Neural cell (in vitro differentiated cells): ENCODE data around the gene LENEP. TPM values are rescaled to one million over a fixed set of nuclear protein-coding genes. Genes with fewer than 3 reads are reported as not detected.

Experiments used
- H2AFZ ChIP-seq: fragments of 200-600, 300-800 bp; sonication (generic), shearing (Covaris generic); 2 replicates; pipeline ENCODE4 v1.6.0; 2014; ENCODE audit warnings: low read depth, mild to moderate bottlenecking, antibody characterized with exemption, low read length, moderate library complexity
- H3F3A ChIP-seq: fragments of 200-600 bp; shearing (Covaris generic); 2 replicates; pipeline ENCODE4 v1.6.1; 2016; ENCODE audit warnings: mild to moderate bottlenecking, moderate library complexity, mixed read lengths, antibody characterized with exemption, low read length; ENCODE audit not compliant: insufficient read depth, poor library complexity, severe bottlenecking
- H3K27ac ChIP-seq: fragments of 200-600, 300-800 bp; sonication (generic), shearing (Covaris generic); 2 replicates; pipeline ENCODE4 v1.5.1; 2014; ENCODE audit warnings: mild to moderate bottlenecking, low read length, moderate library complexity
- H3K27me3 ChIP-seq: fragments of 300-800, 200-600 bp; sonication (generic), shearing (Covaris generic); 2 replicates; pipeline ENCODE4 v1.6.0; 2014; ENCODE audit warnings: mild to moderate bottlenecking, low read depth, low read length, moderate library complexity; ENCODE audit not compliant: insufficient read depth
- H3K36me3 ChIP-seq: fragments of 300-800, 200-600 bp; sonication (generic), shearing (Covaris generic); 2 replicates; pipeline ENCODE4 v1.5.1; 2014; ENCODE audit warnings: mild to moderate bottlenecking, antibody characterized with exemption, low read length, moderate library complexity; ENCODE audit not compliant: insufficient read depth
- H3K4me2 ChIP-seq: fragments of 300-800, 200-600 bp; sonication (generic), shearing (Covaris generic); 2 replicates; pipeline ENCODE4 v1.6.0; 2014; ENCODE audit warnings: mild to moderate bottlenecking, low read length
- H3K4me3 ChIP-seq: fragments of 300-800, 200-600 bp; sonication (generic), shearing (Covaris generic); 2 replicates; pipeline ENCODE4 v1.5.1; 2014; ENCODE audit warnings: mild to moderate bottlenecking, low read length, moderate library complexity
- H3K79me2 ChIP-seq: fragments of 200-600 bp; shearing (Covaris generic); replicated peaks from 2 replicates; pipeline ENCODE4 v1.6.0; 2014; ENCODE audit warnings: mild to moderate bottlenecking, low read length, moderate library complexity; ENCODE audit not compliant: insufficient read depth
- H3K9ac ChIP-seq: fragments of 300-800, 200-600 bp; sonication (generic), shearing (Covaris generic); 2 replicates; pipeline ENCODE4 v1.6.1; 2016; ENCODE audit warnings: mild to moderate bottlenecking, low read length, mixed read lengths
- H3K9me2 ChIP-seq: fragments of 200-600 bp; shearing (Covaris generic); 2 replicates; pipeline ENCODE4 v1.6.1; 2016; ENCODE audit warnings: mild to moderate bottlenecking, low read length, mixed read lengths; ENCODE audit not compliant: insufficient read depth
- H3K9me3 ChIP-seq: fragments of 200-600, 300-800 bp; sonication (generic), shearing (Covaris generic); 2 replicates; pipeline ENCODE4 v1.6.1; 2016; ENCODE audit warnings: mild to moderate bottlenecking, mixed run types, low read length, moderate library complexity, mixed read lengths
- H4K20me1 ChIP-seq: fragments of 200-600 bp; shearing (Covaris generic); 2 replicates; pipeline ENCODE4 v1.6.1; 2016; ENCODE audit warnings: mild to moderate bottlenecking, mixed run types; ENCODE audit not compliant: insufficient read depth
- EP300 ChIP-seq: fragments of 450-650 bp; conservative IDR thresholded peaks from 2 replicates; pipeline ENCODE4 v1.6.1; 2014; ENCODE audit warnings: antibody characterized with exemption, mild to moderate bottlenecking, moderate library complexity; ENCODE audit not compliant: poor library complexity, severe bottlenecking
- EZH2 ChIP-seq: fragments of 200-600, 300-800 bp; shearing (Covaris generic), sonication (generic); IDR thresholded peaks from 2 replicates; pipeline ENCODE4 v1.6.1; 2014; ENCODE audit warnings: antibody characterized with exemption, low read length, borderline replicate concordance, mild to moderate bottlenecking; ENCODE audit not compliant: insufficient read depth, poor library complexity, severe bottlenecking
- MXI1 ChIP-seq: fragments of 450-650 bp; conservative IDR thresholded peaks from 2 replicates; pipeline ENCODE4 v1.6.1; 2014; ENCODE audit warnings: antibody characterized with exemption, mild to moderate bottlenecking; ENCODE audit not compliant: poor library complexity, severe bottlenecking
- POLR2AphosphoS5 ChIP-seq: IDR thresholded peaks from 2 replicates; pipeline ENCODE4 v1.6.1; 2012
- RAD21 ChIP-seq: fragments of 450-650 bp; conservative IDR thresholded peaks from 2 replicates; pipeline ENCODE4 v1.6.1; 2014; ENCODE audit warnings: antibody characterized with exemption, mild to moderate bottlenecking, moderate library complexity
- REST ChIP-seq: IDR thresholded peaks from 2 replicates; pipeline ENCODE4 v1.6.1; 2012; ENCODE audit warnings: borderline replicate concordance
- SMC3 ChIP-seq: fragments of 450-650 bp; conservative IDR thresholded peaks from 2 replicates; pipeline ENCODE4 v1.6.1; 2014; ENCODE audit warnings: antibody characterized with exemption, mild to moderate bottlenecking, moderate library complexity; ENCODE audit not compliant: poor library complexity
- TAF1 ChIP-seq: IDR thresholded peaks from 2 replicates; pipeline ENCODE4 v1.6.1; 2012; ENCODE audit warnings: low read depth
- polyA plus RNA-seq: library from polyadenylated mRNA; depleted of rRNA; stranded (reverse); fragments of >200 nt; gene quantifications from 2 replicates; pipeline ENCODE4 v1.2.3, GENCODE V29; 2014
- TF ChIP-seq, protein P1 (sequence below): fragments of 450-650 bp; IDR thresholded peaks from 2 replicates; pipeline ENCODE4 v1.5.1; 2014; ENCODE audit warnings: antibody characterized with exemption, mild to moderate bottlenecking, moderate library complexity; ENCODE audit not compliant: poor library complexity, severe bottlenecking

Gene LENEP
- polyA plus RNA-seq, 1 donor from 2014 or later, result not detected

GRCh38 chr1:155006601-155007101 lies 13.3 kb downstream of the LENEP start:
- Histone ChIP-seq H3F3A (no peaks in the 10 kb centered on the region), H3K4me2 (no peak overlapping the region), H2AFZ (no peak overlapping the region), H3K9me2 (no peaks in the 10 kb centered on the region), H3K27me3 (peaks cover 9% of the 10 kb centered on the region), H3K36me3 (no peaks in the 10 kb centered on the region), H3K79me2 (no peaks in the 10 kb centered on the region), H3K4me3 (no peak overlapping the region), H3K27ac (no peak overlapping the region), H3K9me3 (no peaks in the 10 kb centered on the region), H4K20me1 (no peaks in the 10 kb centered on the region), H3K9ac (no peak overlapping the region)
- TF ChIP-seq EZH2 (no peak), SMC3 (no peak), TAF1 (no peak), POLR2AphosphoS5 (no peak), MXI1 (no peak), EP300 (no peak), REST (no peak), RAD21 (no peak)
- TF ChIP-seq, protein P1, sequence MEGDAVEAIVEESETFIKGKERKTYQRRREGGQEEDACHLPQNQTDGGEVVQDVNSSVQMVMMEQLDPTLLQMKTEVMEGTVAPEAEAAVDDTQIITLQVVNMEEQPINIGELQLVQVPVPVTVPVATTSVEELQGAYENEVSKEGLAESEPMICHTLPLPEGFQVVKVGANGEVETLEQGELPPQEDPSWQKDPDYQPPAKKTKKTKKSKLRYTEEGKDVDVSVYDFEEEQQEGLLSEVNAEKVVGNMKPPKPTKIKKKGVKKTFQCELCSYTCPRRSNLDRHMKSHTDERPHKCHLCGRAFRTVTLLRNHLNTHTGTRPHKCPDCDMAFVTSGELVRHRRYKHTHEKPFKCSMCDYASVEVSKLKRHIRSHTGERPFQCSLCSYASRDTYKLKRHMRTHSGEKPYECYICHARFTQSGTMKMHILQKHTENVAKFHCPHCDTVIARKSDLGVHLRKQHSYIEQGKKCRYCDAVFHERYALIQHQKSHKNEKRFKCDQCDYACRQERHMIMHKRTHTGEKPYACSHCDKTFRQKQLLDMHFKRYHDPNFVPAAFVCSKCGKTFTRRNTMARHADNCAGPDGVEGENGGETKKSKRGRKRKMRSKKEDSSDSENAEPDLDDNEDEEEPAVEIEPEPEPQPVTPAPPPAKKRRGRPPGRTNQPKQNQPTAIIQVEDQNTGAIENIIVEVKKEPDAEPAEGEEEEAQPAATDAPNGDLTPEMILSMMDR, result no peak

GRCh38 chr1:155007251-155007828 lies 14.0 kb downstream of the LENEP start:
- Histone ChIP-seq H3K36me3 (no peaks in the 10 kb centered on the region), H3K4me2 (no peak overlapping the region), H3K9ac (no peak overlapping the region), H3F3A (no peaks in the 10 kb centered on the region), H3K4me3 (no peak overlapping the region), H3K27ac (no peak overlapping the region), H3K9me2 (no peaks in the 10 kb centered on the region), H2AFZ (no peak overlapping the region), H3K27me3 (peaks cover 9% of the 10 kb centered on the region), H4K20me1 (no peaks in the 10 kb centered on the region), H3K9me3 (no peaks in the 10 kb centered on the region), H3K79me2 (no peaks in the 10 kb centered on the region)
- TF ChIP-seq TAF1 (no peak), EP300 (no peak), REST (no peak), RAD21 (no peak), POLR2AphosphoS5 (no peak), MXI1 (no peak), EZH2 (no peak), SMC3 (no peak)
- TF ChIP-seq, protein P1, result no peak
